ENCODE data around the gene SLC1A4. TPM values are rescaled to one million over a fixed set of nuclear protein-coding genes. Genes with fewer than 3 reads are reported as not detected.

SLC1A4 gene
- total and polyA plus RNA-seq, 4 donors: 6.3 to 27.4 (median 8.1) TPM

- no peaks in the 10 kb centered on the region for H3K27me3 ChIP-seq (ENCODE audit: control insufficient read depth in 3 of 3, insufficient read depth in 3 of 3, low read length in 2 of 3)
- TF ChIP-seq CTCF (IDR thresholded peaks at IDR 0.05; ENCODE audit: control extremely low read depth, extremely low read depth): no peak
- no peaks in the 10 kb centered on the region for H3K36me3 ChIP-seq (ENCODE audit: control insufficient read depth in 4 of 4, insufficient read depth in 4 of 4, low read length in 4 of 4)
- no peak overlapping the region for H3K4me3 ChIP-seq
- H3K9ac ChIP-seq (ENCODE audit: insufficient read depth in 1 of 2, low read length in 2 of 2): no peak overlapping the region
- ATAC-seq (ENCODE audit: insufficient read depth, low FRiP score) (no peak), DNase-seq (no peak)
- H3K27ac ChIP-seq (ENCODE audit: low read depth in 1 of 2, low read length in 1 of 2): no peak overlapping the region
- 10 to 27% methylated on average over 1 of the region's 1 CpG for WGBS, 2 donors
- peaks cover 0 to 6% (median 3%) of the 10 kb centered on the region in 5 donors for H3K4me1 ChIP-seq (ENCODE audit: control insufficient read depth in 5 of 5, insufficient read depth in 5 of 5, low read length in 5 of 5)
- H3K9me3 ChIP-seq (ENCODE audit: control insufficient read depth in 4 of 4, insufficient read depth in 3 of 4, low read length in 3 of 4): no peaks in the 10 kb centered on the region
Measured at GRCh38 chr2:64980183-64980582, 9.0 kb upstream of the SLC1A4 start.

GRCh38 chr2:64982311-64982857 is 6.8 kb upstream of the SLC1A4 start:
- WGBS, 2 donors: 72 to 86% methylated on average over 2 of the region's 2 CpGs
- Histone ChIP-seq H3K36me3 (ENCODE audit: control insufficient read depth in 4 of 4, insufficient read depth in 4 of 4, low read length in 4 of 4) (no peaks in the 10 kb centered on the region), H3K27ac (ENCODE audit: low read depth in 1 of 2, low read length in 1 of 2) (no peak overlapping the region), H3K9me3 (ENCODE audit: control insufficient read depth in 4 of 4, insufficient read depth in 3 of 4, low read length in 3 of 4) (no peaks in the 10 kb centered on the region), H3K9ac (ENCODE audit: insufficient read depth in 1 of 2, low read length in 2 of 2) (no peak overlapping the region), H3K4me1 (ENCODE audit: control insufficient read depth in 5 of 5, insufficient read depth in 5 of 5, low read length in 5 of 5) (peaks cover 0 to 5% (median 3%) of the 10 kb centered on the region in 5 donors), H3K27me3 (ENCODE audit: control insufficient read depth in 3 of 3, insufficient read depth in 3 of 3, low read length in 2 of 3) (no peaks in the 10 kb centered on the region), H3K4me3 (no peak overlapping the region)
- DNase-seq (no peak), ATAC-seq (ENCODE audit: insufficient read depth, low FRiP score) (no peak)
- no peak for TF ChIP-seq CTCF (IDR thresholded peaks at IDR 0.05; ENCODE audit: control extremely low read depth, extremely low read depth)

- Histone ChIP-seq H3K9me3 (ENCODE audit: control insufficient read depth in 4 of 4, insufficient read depth in 3 of 4, low read length in 3 of 4) (no peaks in the 10 kb centered on the region), H3K4me1 (ENCODE audit: control insufficient read depth in 5 of 5, insufficient read depth in 5 of 5, low read length in 5 of 5) (peaks cover 0 to 5% (median 4%) of the 10 kb centered on the region in 5 donors), H3K27ac (ENCODE audit: low read depth in 1 of 2, low read length in 1 of 2) (no peak overlapping the region), H3K4me3 (no peak overlapping the region), H3K36me3 (ENCODE audit: control insufficient read depth in 4 of 4, insufficient read depth in 4 of 4, low read length in 4 of 4) (no peaks in the 10 kb centered on the region), H3K9ac (ENCODE audit: insufficient read depth in 1 of 2, low read length in 2 of 2) (no peak overlapping the region), H3K27me3 (ENCODE audit: control insufficient read depth in 3 of 3, insufficient read depth in 3 of 3, low read length in 2 of 3) (no peaks in the 10 kb centered on the region)
- DNase-seq (no peak), ATAC-seq (ENCODE audit: insufficient read depth, low FRiP score) (no peak)
- WGBS, 2 donors: 90 to 91% methylated on average over 2 of the region's 2 CpGs
- no peak for TF ChIP-seq CTCF (IDR thresholded peaks at IDR 0.05; ENCODE audit: control extremely low read depth, extremely low read depth)
Measured at GRCh38 chr2:64982932-64983331, 6.3 kb upstream of the SLC1A4 start.

GRCh38 chr2:64985447-64985846 is 3.8 kb upstream of the SLC1A4 start:
- H3K4me3 ChIP-seq: no peak overlapping the region
- DNase-seq (no peak), ATAC-seq (ENCODE audit: insufficient read depth, low FRiP score) (no peak)
- H3K27ac ChIP-seq (ENCODE audit: low read depth in 1 of 2, low read length in 1 of 2): no peak overlapping the region
- H3K9me3 ChIP-seq (ENCODE audit: control insufficient read depth in 4 of 4, insufficient read depth in 3 of 4, low read length in 3 of 4): no peaks in the 10 kb centered on the region
- H3K9ac ChIP-seq (ENCODE audit: insufficient read depth in 1 of 2, low read length in 2 of 2): no peak overlapping the region
- no peaks in the 10 kb centered on the region for H3K27me3 ChIP-seq (ENCODE audit: control insufficient read depth in 3 of 3, insufficient read depth in 3 of 3, low read length in 2 of 3)
- 90 to 95% methylated on average over 7 of the region's 7 CpGs for WGBS, 2 donors
- no peaks in the 10 kb centered on the region for H3K36me3 ChIP-seq (ENCODE audit: control insufficient read depth in 4 of 4, insufficient read depth in 4 of 4, low read length in 4 of 4)
- H3K4me1 ChIP-seq (ENCODE audit: control insufficient read depth in 5 of 5, insufficient read depth in 5 of 5, low read length in 5 of 5): peaks cover 0 to 16% (median 5%) of the 10 kb centered on the region in 5 donors
- TF ChIP-seq CTCF (IDR thresholded peaks at IDR 0.05; ENCODE audit: control extremely low read depth, extremely low read depth): no peak

All from lung (tissue), 12 donors.